HEK293T (cell line): ENCODE results near the gene GSTM3.

ENCODE experiments used
- BHLHE40 ChIP-seq: fragments of 450-650 bp; IDR thresholded peaks from 2 replicates; pipeline ENCODE4 v1.6.1; 2016; ENCODE audit warnings: mild to moderate bottlenecking, moderate library complexity, borderline replicate concordance
- CTBP1 ChIP-seq: fragments of 450-650 bp; IDR thresholded peaks from 2 replicates; pipeline ENCODE4 v1.6.1; 2016; ENCODE audit warnings: borderline replicate concordance
- ELF4 ChIP-seq: fragments of 450-650 bp; IDR thresholded peaks from 2 replicates; pipeline ENCODE4 v1.6.1; 2017; ENCODE audit warnings: antibody characterized with exemption
- FOXA1 ChIP-seq: fragments of 450-650 bp; IDR thresholded peaks from 2 replicates; pipeline ENCODE4 v1.6.1; 2016; ENCODE audit warnings: mild to moderate bottlenecking
- FOXM1 ChIP-seq: fragments of 450-650 bp; IDR thresholded peaks from 2 replicates; pipeline ENCODE4 v1.6.1; 2017; ENCODE audit warnings: mild to moderate bottlenecking, borderline replicate concordance
- HDGF ChIP-seq: fragments of 450-650 bp; IDR thresholded peaks from 2 replicates; pipeline ENCODE4 v1.6.1; 2017; ENCODE audit warnings: antibody characterized with exemption, borderline replicate concordance
- L3MBTL2 ChIP-seq: fragments of 450-650 bp; conservative IDR thresholded peaks from 2 replicates; pipeline ENCODE4 v1.6.1; 2016; ENCODE audit warnings: mild to moderate bottlenecking
- NFRKB ChIP-seq: fragments of 450-650 bp; IDR thresholded peaks from 2 replicates; pipeline ENCODE4 v1.6.1; 2016; ENCODE audit warnings: mild to moderate bottlenecking, moderate library complexity
- PKNOX1 ChIP-seq: fragments of 450-650 bp; IDR thresholded peaks from 2 replicates; pipeline ENCODE4 v1.6.1; 2016
- SP1 ChIP-seq: fragments of 450-650 bp; IDR thresholded peaks from 2 replicates; pipeline ENCODE4 v1.6.1; 2017
- SUZ12 ChIP-seq: fragments of 450-650 bp; IDR thresholded peaks from 2 replicates; pipeline ENCODE4 v1.6.1; 2016; ENCODE audit warnings: mild to moderate bottlenecking
- TARDBP ChIP-seq: fragments of 450-650 bp; IDR thresholded peaks from 2 replicates; pipeline ENCODE4 v1.6.1; 2016
- ZNF384 ChIP-seq: fragments of 450-650 bp; IDR thresholded peaks from 2 replicates; pipeline ENCODE4 v1.6.1; 2016

- TF ChIP-seq SUZ12 (no peak), NFRKB (no peak), PKNOX1 (no peak), FOXM1 (no peak), ELF4 (no peak), FOXA1 (no peak), SP1 (no peak), TARDBP (no peak), L3MBTL2 (no peak), ZNF384 (no peak), BHLHE40 (no peak), HDGF (no peak), CTBP1 (no peak)
These were observed 25.2 kb upstream of the GSTM3 start for GRCh38 chr1:109765896-109766615.
